Measurements from ENCODE around the gene EFHB.
"Not testable (repeated sequence)": the region's sequence is repeated elsewhere in the genome, so short reads cannot be mapped to it uniquely, and the experiment has no call there.

The EFHB gene

GRCh38 chr3:19931180-19931692 lies 2.8 kb downstream of the EFHB start:
- peak; percentile 22 for DNase-seq

- no peak for DNase-seq
Measured at GRCh38 chr3:19920401-19921080, 13.5 kb downstream of the EFHB start.

GRCh38 chr3:19917167-19917566 lies 16.9 kb downstream of the EFHB start:
- DNase-seq = no peak

- DNase-seq = no peak
Measured at GRCh38 chr3:19911452-19911851, 22.6 kb downstream of the EFHB start.

- no peak for DNase-seq
Measured at GRCh38 chr3:19907523-19907922, 26.5 kb downstream of the EFHB start.

GRCh38 chr3:19903649-19904048 lies 30.4 kb downstream of the EFHB start:
- DNase-seq = no peak

GRCh38 chr3:19901918-19902317 lies 32.1 kb downstream of the EFHB start:
- no peak for DNase-seq

- no peak for DNase-seq
Measured at GRCh38 chr3:19901337-19901736, 32.7 kb downstream of the EFHB start.

- not testable (repeated sequence) for DNase-seq
Measured at GRCh38 chr3:19899833-19900232, 34.2 kb downstream of the EFHB start.

- no peak for DNase-seq
Measured at GRCh38 chr3:19899264-19899663, 34.8 kb downstream of the EFHB start.

GRCh38 chr3:19898721-19899120 lies 35.3 kb downstream of the EFHB start:
- DNase-seq = no peak

GRCh38 chr3:19891740-19892139 lies 42.3 kb downstream of the EFHB start:
- no peak for DNase-seq

- DNase-seq = no peak
Measured at GRCh38 chr3:19888428-19889152, 45.4 kb downstream of the EFHB start.

- DNase-seq = not testable (repeated sequence)
Measured at GRCh38 chr3:19887122-19887521, 46.9 kb downstream of the EFHB start.

GRCh38 chr3:19886404-19886803 lies 47.6 kb downstream of the EFHB start:
- DNase-seq = no peak

- no peak for DNase-seq
Measured at GRCh38 chr3:19885468-19885867, 48.5 kb downstream of the EFHB start.

GRCh38 chr3:19881852-19882251 lies 52.2 kb downstream of the EFHB start:
- DNase-seq = no peak

GRCh38 chr3:19881036-19881435 lies 53.0 kb downstream of the EFHB start:
- no peak for DNase-seq

- no peak for DNase-seq
Measured at GRCh38 chr3:19877656-19878055, 56.4 kb downstream of the EFHB start.

- peak; percentile 61 for DNase-seq
Measured at GRCh38 chr3:19866751-19867347, 67.2 kb downstream of the EFHB start.

GRCh38 chr3:19855318-19855717 lies 78.7 kb downstream of the EFHB start:
- DNase-seq = not testable (repeated sequence)

GRCh38 chr3:19846609-19847008 lies 87.4 kb downstream of the EFHB start:
- DNase-seq = not testable (repeated sequence)

Measured in femur (tissue), 1 donor.